Mesenchymal stem cell (in vitro differentiated cells and primary cell): Measurements from ENCODE around the gene TRIOBP.
A peak's percentile ranks its signal among the peaks of the same experiment; 100 is the strongest.

ENCODE experiments used
- DNase-seq: peaks from one replicate; pipeline ENCODE4 v3.0.0-alpha.2; 2013
- H2AFZ ChIP-seq: one replicate; pipeline ENCODE4 v1.6.1; 2013; ENCODE audit warnings: low read depth, mild to moderate bottlenecking, control low read depth, inconsistent platforms, low read length, moderate library complexity
- H2AK5ac ChIP-seq: 2 replicates; pipeline ENCODE4 v1.6.1; 2013; ENCODE audit warnings: low read length, moderate library complexity, mild to moderate bottlenecking, inconsistent platforms; ENCODE audit not compliant: severe bottlenecking
- H2BK120ac ChIP-seq: one replicate; pipeline ENCODE4 v1.6.1; 2013; ENCODE audit warnings: low read depth, mild to moderate bottlenecking, inconsistent platforms, low read length, moderate library complexity
- H2BK12ac ChIP-seq, 2 experiments: one replicate each; pipeline ENCODE4 v1.6.1; 2013; ENCODE audit warnings: inconsistent platforms in 2 of 2, low read length in 2 of 2, mild to moderate bottlenecking in 2 of 2, moderate library complexity in 2 of 2, control low read depth in 1 of 2
- H2BK15ac ChIP-seq: one replicate; pipeline ENCODE4 v1.6.1; 2013; ENCODE audit warnings: mild to moderate bottlenecking, low read depth, inconsistent platforms; ENCODE audit not compliant: poor library complexity, severe bottlenecking
- H2BK5ac ChIP-seq: 2 replicates; pipeline ENCODE4 v1.6.1; 2013; ENCODE audit warnings: low read depth, mild to moderate bottlenecking, low read length, control low read depth, inconsistent platforms; ENCODE audit not compliant: poor library complexity, severe bottlenecking
- H3K14ac ChIP-seq, 2 experiments: one replicate each; pipeline ENCODE4 v1.6.1; 2013; ENCODE audit warnings: inconsistent platforms in 2 of 2, low read length in 2 of 2, control low read depth in 1 of 2, mild to moderate bottlenecking in 1 of 2, moderate library complexity in 1 of 2
- H3K18ac ChIP-seq, 2 experiments: one replicate each; pipeline ENCODE4 v1.6.1; 2013; ENCODE audit warnings: inconsistent platforms in 2 of 2, low read length in 2 of 2, control low read depth in 1 of 2, low read depth in 1 of 2, mild to moderate bottlenecking in 1 of 2
- H3K23ac ChIP-seq, 2 experiments: one replicate each; pipeline ENCODE4 v1.6.1; 2013; ENCODE audit warnings: inconsistent platforms in 2 of 2, low read length in 2 of 2, mild to moderate bottlenecking in 2 of 2, moderate library complexity in 2 of 2, control low read depth in 1 of 2
- H3K27ac ChIP-seq: 2 replicates; pipeline ENCODE4 v1.5.1; 2013; ENCODE audit warnings: mild to moderate bottlenecking, moderate library complexity, low read length, control low read depth, inconsistent platforms; ENCODE audit not compliant: poor library complexity, severe bottlenecking
- H3K27me3 ChIP-seq, 2 experiments: 2 replicates each; pipeline versions ENCODE4 v1.6.1 to v1.7.0; 2013; ENCODE audit warnings: low read length in 2 of 2, mild to moderate bottlenecking in 2 of 2, moderate library complexity in 2 of 2, control low read depth in 1 of 2, inconsistent platforms in 1 of 2; ENCODE audit not compliant: control insufficient read depth in 1 of 2, insufficient read depth in 1 of 2
- H3K36me3 ChIP-seq, 2 experiments: 2 replicates each; pipeline versions ENCODE4 v1.6.1 to v1.7.0; 2013; ENCODE audit warnings: low read length in 2 of 2, control low read depth in 1 of 2, inconsistent platforms in 1 of 2, low read depth in 1 of 2, mild to moderate bottlenecking in 1 of 2; ENCODE audit not compliant: insufficient read depth in 2 of 2, control insufficient read depth in 1 of 2
- H3K4ac ChIP-seq, 2 experiments: one replicate each; pipeline ENCODE4 v1.6.1; 2013; ENCODE audit warnings: inconsistent platforms in 2 of 2, low read length in 2 of 2, mild to moderate bottlenecking in 2 of 2, moderate library complexity in 2 of 2, control low read depth in 1 of 2, low read depth in 1 of 2
- H3K4me1 ChIP-seq: 2 replicates; pipeline ENCODE4 v1.6.1; 2013; ENCODE audit warnings: low read depth, low read length, control low read depth; ENCODE audit not compliant: control insufficient read depth, insufficient read depth
- H3K4me2 ChIP-seq: 2 replicates; pipeline ENCODE4 v1.6.1; 2013; ENCODE audit warnings: low read length, mild to moderate bottlenecking, inconsistent platforms; ENCODE audit not compliant: poor library complexity, severe bottlenecking
- H3K4me3 ChIP-seq, 2 experiments: 2 replicates each; pipeline versions ENCODE4 v1.5.1 to v1.7.0; 2013; ENCODE audit warnings: low read length in 2 of 2, mild to moderate bottlenecking in 2 of 2, control low read depth in 1 of 2, low read depth in 1 of 2; ENCODE audit not compliant: insufficient read depth in 1 of 2
- H3K79me1 ChIP-seq: replicated peaks from 2 replicates; pipeline ENCODE4 v1.6.1; 2013; ENCODE audit warnings: mild to moderate bottlenecking, control low read depth, low read length, inconsistent platforms; ENCODE audit not compliant: poor library complexity, severe bottlenecking
- H3K9ac ChIP-seq: 2 replicates; pipeline ENCODE4 v1.7.0; 2013; ENCODE audit warnings: mild to moderate bottlenecking, low read length, moderate library complexity
- H3K9me3 ChIP-seq: 2 replicates; pipeline ENCODE4 v1.7.0; 2013; ENCODE audit warnings: mild to moderate bottlenecking, low read length; ENCODE audit not compliant: control insufficient read depth
- H4K8ac ChIP-seq: one replicate; pipeline ENCODE4 v1.6.1; 2013; ENCODE audit warnings: inconsistent platforms, mild to moderate bottlenecking, low read length, moderate library complexity
- H4K91ac ChIP-seq: one replicate; pipeline ENCODE4 v1.6.1; 2013; ENCODE audit warnings: mild to moderate bottlenecking, low read length, inconsistent platforms
- WGBS: methylation state at CpG from one replicate; pipeline ENCODE4 v1.1.7; 2013; ENCODE audit warnings: mixed read lengths; 5-methylcytosine and 5-hydroxymethylcytosine counted together

Gene TRIOBP

DNA sequence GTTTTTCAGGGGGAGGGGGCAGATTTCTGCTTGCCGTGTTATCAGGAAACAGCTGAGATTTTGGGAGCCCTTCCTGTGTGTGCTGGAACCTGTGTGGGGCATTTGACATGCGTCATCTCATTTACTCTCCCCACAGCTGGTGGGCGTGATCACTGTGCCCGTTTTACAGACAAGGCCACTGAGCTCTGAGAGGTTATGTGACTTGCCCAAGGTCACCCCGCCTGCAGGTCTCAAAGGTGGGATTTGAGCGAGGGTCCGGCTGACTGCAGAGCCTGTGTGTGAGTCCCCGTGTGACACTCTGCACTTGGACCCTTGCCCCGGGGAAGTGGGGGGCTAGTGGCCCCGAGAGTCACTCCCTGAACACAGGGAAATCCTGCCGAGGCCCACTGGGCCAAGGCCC is 62.4 kb downstream of the TRIOBP start:
- Histone ChIP-seq H3K4me3 (no peak overlapping the region), H3K9ac (no peak overlapping the region), H4K8ac (no peak overlapping the region), H2BK5ac (no peak overlapping the region), H2BK15ac (no peak overlapping the region), H3K18ac (no peak overlapping the region), H2AK5ac (no peak overlapping the region), H3K9me3 (no peaks in the 10 kb centered on the region), H3K79me1 (peaks cover 53% of the 10 kb centered on the region), H3K27ac (no peak overlapping the region), H3K23ac (no peak overlapping the region), H3K36me3 (peaks cover 88 to 98% of the 10 kb centered on the region in 2 experiments), H2BK120ac (no peak overlapping the region), H2BK12ac (no peak overlapping the region), H3K27me3 (no peaks in the 10 kb centered on the region), H3K4me2 (no peak overlapping the region), H3K4me1 (peaks cover 2% of the 10 kb centered on the region), H2AFZ (no peak overlapping the region), H3K4ac (no peak overlapping the region), H3K14ac (no peak overlapping the region), H4K91ac (no peak overlapping the region)
- DNase-seq, result no peak
- WGBS, result 96% methylated on average over 11 of the region's 11 CpGs

DNA sequence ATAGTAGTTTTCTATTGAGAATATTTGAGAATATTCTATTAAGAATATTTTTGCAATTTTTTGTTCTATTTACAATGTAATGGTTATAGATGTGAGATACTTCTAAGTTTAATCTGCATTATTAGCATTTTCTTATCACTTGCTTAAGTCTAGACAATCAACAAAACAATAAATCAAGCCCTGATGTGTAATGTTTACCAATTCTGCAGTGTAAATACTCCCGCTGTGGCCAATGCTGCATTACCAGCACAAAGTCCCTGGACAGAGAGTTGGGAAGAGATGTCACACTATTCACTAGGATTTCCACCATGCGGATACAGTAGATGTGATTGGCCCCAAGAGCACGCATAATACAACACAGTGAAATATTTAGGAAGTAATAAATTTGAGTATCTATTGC is 63.3 kb downstream of the TRIOBP start:
- no peak overlapping the region for H3K4ac ChIP-seq
- H3K79me1 ChIP-seq, result peaks cover 45% of the 10 kb centered on the region
- no peak overlapping the region for H3K23ac ChIP-seq
- no peak overlapping the region for H4K91ac ChIP-seq
- H3K4me2 ChIP-seq, result no peak overlapping the region
- no peak overlapping the region for H2AFZ ChIP-seq
- no peaks in the 10 kb centered on the region for H3K4me1 ChIP-seq
- H2BK12ac ChIP-seq, result no peak overlapping the region
- H3K9me3 ChIP-seq, result no peaks in the 10 kb centered on the region
- no peak overlapping the region for H2BK120ac ChIP-seq
- no peak overlapping the region for H2BK15ac ChIP-seq
- DNase-seq, result peak; percentile 40
- 69% methylated on average over 1 of the region's 3 CpGs for WGBS
- H3K36me3 ChIP-seq, result peaks cover 84 to 97% of the 10 kb centered on the region in 2 experiments
- H4K8ac ChIP-seq, result no peak overlapping the region
- no peak overlapping the region for H2AK5ac ChIP-seq
- no peak overlapping the region for H3K4me3 ChIP-seq
- no peak overlapping the region for H3K27ac ChIP-seq
- H3K14ac ChIP-seq, result no peak overlapping the region
- H3K9ac ChIP-seq, result no peak overlapping the region
- no peak overlapping the region for H2BK5ac ChIP-seq
- no peaks in the 10 kb centered on the region for H3K27me3 ChIP-seq
- no peak overlapping the region for H3K18ac ChIP-seq

DNA sequence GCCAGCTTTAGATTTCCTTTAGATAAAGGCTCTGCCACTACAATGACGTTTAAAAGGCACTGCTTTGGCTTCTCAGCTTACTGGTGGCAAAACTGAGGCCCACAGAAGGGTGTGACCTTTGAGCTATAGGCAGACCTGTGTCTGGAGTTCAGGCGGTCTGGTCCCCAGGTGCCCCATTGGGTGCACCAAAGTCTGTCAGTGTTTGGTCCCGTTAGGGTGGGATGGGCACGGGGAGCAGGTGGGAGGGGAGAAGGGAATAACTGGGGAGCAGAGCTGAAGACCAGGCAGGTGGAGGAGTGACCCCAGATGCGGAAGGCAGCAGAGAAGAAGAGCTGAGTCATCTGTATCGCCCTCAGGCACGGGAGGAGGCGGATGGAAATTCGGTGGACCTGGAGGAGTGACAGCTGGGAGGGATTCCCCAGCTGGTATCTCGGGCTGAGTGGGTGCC is 65.6 kb downstream of the TRIOBP start:
- H2BK12ac ChIP-seq, result no peak overlapping the region
- no peak overlapping the region for H3K4me2 ChIP-seq
- H3K9ac ChIP-seq, result no peak overlapping the region
- no peak for DNase-seq
- WGBS, result 85% methylated on average over 10 of the region's 10 CpGs
- no peak overlapping the region for H2AK5ac ChIP-seq
- H2BK120ac ChIP-seq, result no peak overlapping the region
- H2AFZ ChIP-seq, result no peak overlapping the region
- H3K36me3 ChIP-seq, result peaks cover 74 to 91% of the 10 kb centered on the region in 2 experiments
- no peak overlapping the region for H3K23ac ChIP-seq
- no peak overlapping the region for H3K27ac ChIP-seq
- H3K27me3 ChIP-seq, result no peaks in the 10 kb centered on the region
- H3K79me1 ChIP-seq, result peaks cover 29% of the 10 kb centered on the region
- no peak overlapping the region for H4K91ac ChIP-seq
- no peak overlapping the region for H3K4me3 ChIP-seq
- no peak overlapping the region for H3K18ac ChIP-seq
- no peak overlapping the region for H2BK5ac ChIP-seq
- H4K8ac ChIP-seq, result no peak overlapping the region
- no peak overlapping the region for H2BK15ac ChIP-seq
- H3K9me3 ChIP-seq, result no peaks in the 10 kb centered on the region
- peaks cover 2% of the 10 kb centered on the region for H3K4me1 ChIP-seq
- no peak overlapping the region for H3K14ac ChIP-seq
- H3K4ac ChIP-seq, result no peak overlapping the region

DNA sequence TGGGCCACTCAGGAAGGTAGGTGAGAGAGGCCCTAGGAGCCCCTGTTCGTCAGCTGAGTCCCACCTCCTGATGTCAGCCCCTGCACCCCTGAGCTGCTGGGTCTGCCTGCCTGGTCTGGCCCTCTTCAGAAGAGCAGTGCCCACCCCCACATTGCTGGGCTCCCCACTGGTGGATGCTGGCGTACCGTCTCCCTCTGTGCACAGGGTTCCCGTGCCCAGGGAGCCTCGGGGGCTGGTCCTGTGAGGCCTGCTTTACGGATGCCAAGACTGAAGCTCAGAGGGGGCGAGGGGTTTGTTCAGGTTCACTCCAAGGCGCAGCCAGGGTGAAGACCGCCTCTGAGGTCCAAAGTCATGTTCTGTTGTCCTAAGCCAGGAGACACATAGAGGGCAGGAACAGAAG is 66.2 kb downstream of the TRIOBP start:
- no peak overlapping the region for H4K91ac ChIP-seq
- H3K14ac ChIP-seq, result no peak overlapping the region
- peaks cover 23% of the 10 kb centered on the region for H3K79me1 ChIP-seq
- H3K4me2 ChIP-seq, result no peak overlapping the region
- WGBS, result 96% methylated on average over 9 of the region's 9 CpGs
- no peak overlapping the region for H3K9ac ChIP-seq
- H2AK5ac ChIP-seq, result no peak overlapping the region
- no peak overlapping the region for H2BK12ac ChIP-seq
- H3K4ac ChIP-seq, result no peak overlapping the region
- DNase-seq, result no peak
- H4K8ac ChIP-seq, result no peak overlapping the region
- H2BK5ac ChIP-seq, result no peak overlapping the region
- no peaks in the 10 kb centered on the region for H3K9me3 ChIP-seq
- H3K36me3 ChIP-seq, result peaks cover 74 to 91% of the 10 kb centered on the region in 2 experiments
- H2BK15ac ChIP-seq, result no peak overlapping the region
- H3K18ac ChIP-seq, result no peak overlapping the region
- no peak overlapping the region for H2BK120ac ChIP-seq
- H3K27me3 ChIP-seq, result no peaks in the 10 kb centered on the region
- H3K4me3 ChIP-seq, result no peak overlapping the region
- H3K23ac ChIP-seq, result no peak overlapping the region
- peaks cover 2% of the 10 kb centered on the region for H3K4me1 ChIP-seq
- H2AFZ ChIP-seq, result no peak overlapping the region
- H3K27ac ChIP-seq, result no peak overlapping the region
